Stimulated activated memory B cell treated with anti-CD40 and anti-IgM and Interleukin-4, amounts not matched to agents 10 μg/mL and 1 μg/mL and 100 μg/mL, for 72 hours (primary cell): Measurements from ENCODE around the gene CXorf66.
"Not testable (repeated sequence)": the region's sequence is repeated elsewhere in the genome, so short reads cannot be mapped to it uniquely, and the experiment has no call there.

Source experiments
- ATAC-seq: fragments of 150-1000 bp; cut with Tn5 transposase; 2 replicates; pipeline ENCODE4 v1.10.0; 2021
- H3K27ac Mint-ChIP-seq: one replicate; pipeline ENCODE4 v1.8.0; 2022; ENCODE audit warnings: mild to moderate bottlenecking, mixed read lengths
- H3K27me3 Mint-ChIP-seq: one replicate; pipeline ENCODE4 v1.8.0; 2022; ENCODE audit warnings: mixed read lengths
- H3K36me3 Mint-ChIP-seq: one replicate; pipeline ENCODE4 v1.8.0; 2022; ENCODE audit warnings: mixed read lengths
- H3K4me1 Mint-ChIP-seq: one replicate; pipeline ENCODE4 v1.8.0; 2022; ENCODE audit warnings: mixed read lengths
- H3K4me3 Mint-ChIP-seq: one replicate; pipeline ENCODE4 v1.8.0; 2022; ENCODE audit warnings: mild to moderate bottlenecking, moderate library complexity, mixed read lengths
- H3K9me3 Mint-ChIP-seq: one replicate; pipeline ENCODE4 v1.8.0; 2022; ENCODE audit warnings: mixed read lengths

Gene CXorf66, protein sequence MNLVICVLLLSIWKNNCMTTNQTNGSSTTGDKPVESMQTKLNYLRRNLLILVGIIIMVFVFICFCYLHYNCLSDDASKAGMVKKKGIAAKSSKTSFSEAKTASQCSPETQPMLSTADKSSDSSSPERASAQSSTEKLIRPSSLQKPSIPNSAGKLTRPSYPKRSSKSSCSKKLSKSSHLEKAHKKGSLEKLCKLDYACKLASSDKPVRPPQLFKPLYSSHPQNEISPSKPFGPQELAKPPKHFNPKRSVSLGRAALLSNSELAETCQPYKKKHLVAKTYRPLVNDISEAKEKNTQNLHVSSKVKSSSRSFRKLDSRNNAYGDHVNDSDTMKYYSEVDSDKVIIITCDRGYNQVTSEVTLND

DNA sequence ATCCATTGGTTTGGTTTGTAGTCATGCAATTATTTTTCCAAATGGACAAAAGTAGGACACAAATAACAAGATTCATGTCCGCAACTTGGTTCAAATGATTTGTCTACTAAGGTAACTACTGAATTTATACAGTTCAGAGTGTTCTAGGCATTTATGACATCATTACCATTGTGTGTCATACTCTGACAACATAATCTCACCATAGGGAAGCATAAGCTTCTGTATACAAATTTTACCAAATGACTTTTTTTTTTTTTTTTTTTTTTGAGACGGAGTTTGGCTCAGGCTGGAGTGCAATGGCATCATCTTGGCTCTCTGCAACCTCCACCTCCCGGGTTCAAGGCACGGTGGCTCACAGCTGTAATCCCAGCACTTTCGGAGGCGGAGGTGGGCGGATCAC lies at the start of gene CXorf66:
TSS of gene CXorf66 (minus strand) at position 101 of the 400 bp plus-strand sequence. CDS start at position 76, 25 bp downstream.
- peaks cover 4% of the 10 kb centered on the region for H3K9me3 Mint-ChIP-seq
- no peak for ATAC-seq
- peaks cover under 1% of the 10 kb centered on the region for H3K27me3 Mint-ChIP-seq
- no peaks in the 10 kb centered on the region for H3K4me1 Mint-ChIP-seq
- no peak within 1 kb of the TSS for H3K27ac Mint-ChIP-seq
- H3K36me3 Mint-ChIP-seq: no peaks in the 10 kb centered on the region
- no peak within 1 kb of the TSS for H3K4me3 Mint-ChIP-seq

DNA sequence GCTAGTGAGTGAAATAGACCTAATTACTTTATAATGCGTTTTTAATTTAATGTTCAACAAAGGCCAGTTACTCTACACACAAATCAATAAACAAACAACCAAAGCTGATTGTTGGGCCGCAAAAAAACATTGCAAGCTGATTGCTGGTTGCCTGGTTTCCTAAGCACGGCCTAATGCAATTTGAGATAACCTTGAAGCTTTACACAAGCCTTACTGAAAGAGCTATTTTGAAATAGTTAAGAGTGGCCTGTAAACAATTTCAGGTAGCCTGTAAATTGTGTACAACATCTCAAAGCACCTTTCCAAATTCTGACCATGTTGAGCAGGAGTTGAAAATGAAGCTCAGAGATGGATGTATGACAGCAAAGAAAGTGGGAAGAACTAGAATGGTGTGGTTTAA lies 17.5 kb upstream of the CXorf66 start:
- H3K36me3 Mint-ChIP-seq: no peaks in the 10 kb centered on the region
- H3K9me3 Mint-ChIP-seq: no peaks in the 10 kb centered on the region
- ATAC-seq: no peak
- no peaks in the 10 kb centered on the region for H3K4me1 Mint-ChIP-seq
- no peak overlapping the region for H3K4me3 Mint-ChIP-seq
- no peaks in the 10 kb centered on the region for H3K27me3 Mint-ChIP-seq
- no peak overlapping the region for H3K27ac Mint-ChIP-seq

DNA sequence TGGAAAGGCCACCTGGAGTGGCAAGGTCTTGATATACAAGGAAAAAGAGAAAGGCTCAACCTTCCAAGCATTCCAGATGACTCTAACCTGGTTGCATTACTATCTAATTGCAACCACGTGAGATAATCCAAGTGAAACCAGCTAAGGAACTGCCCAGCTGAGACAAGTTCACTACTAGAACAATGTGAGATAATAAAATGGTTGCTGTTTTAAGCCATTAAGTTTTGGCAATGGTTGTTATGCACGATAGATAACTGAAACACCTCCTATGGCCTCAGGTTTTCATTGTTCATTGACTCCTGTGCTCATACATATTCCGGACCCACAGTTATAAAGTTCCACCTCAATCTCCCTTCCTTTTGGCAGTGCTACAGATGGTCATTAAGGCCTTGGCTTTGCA lies 9.2 kb upstream of the CXorf66 start:
- Mint-ChIP-seq H3K4me1 (no peaks in the 10 kb centered on the region), H3K9me3 (peaks cover 3% of the 10 kb centered on the region), H3K27me3 (peaks cover 9% of the 10 kb centered on the region), H3K36me3 (no peaks in the 10 kb centered on the region), H3K4me3 (no peak overlapping the region), H3K27ac (no peak overlapping the region)
- no peak for ATAC-seq

GRCh38 chrX:139972629-139973624 lies 7.6 kb upstream of the CXorf66 start:
- peaks cover 9% of the 10 kb centered on the region for H3K27me3 Mint-ChIP-seq
- no peak overlapping the region for H3K27ac Mint-ChIP-seq
- no peaks in the 10 kb centered on the region for H3K4me1 Mint-ChIP-seq
- no peak overlapping the region for H3K4me3 Mint-ChIP-seq
- no peak for ATAC-seq
- H3K36me3 Mint-ChIP-seq: no peaks in the 10 kb centered on the region
- peaks cover 3% of the 10 kb centered on the region for H3K9me3 Mint-ChIP-seq

GRCh38 chrX:139972113-139972512 lies 6.8 kb upstream of the CXorf66 start:
- H3K27me3 Mint-ChIP-seq: peaks cover 9% of the 10 kb centered on the region
- no peak overlapping the region for H3K4me3 Mint-ChIP-seq
- no peaks in the 10 kb centered on the region for H3K36me3 Mint-ChIP-seq
- H3K27ac Mint-ChIP-seq: no peak overlapping the region
- peaks cover 3% of the 10 kb centered on the region for H3K9me3 Mint-ChIP-seq
- H3K4me1 Mint-ChIP-seq: no peaks in the 10 kb centered on the region
- no peak for ATAC-seq

DNA sequence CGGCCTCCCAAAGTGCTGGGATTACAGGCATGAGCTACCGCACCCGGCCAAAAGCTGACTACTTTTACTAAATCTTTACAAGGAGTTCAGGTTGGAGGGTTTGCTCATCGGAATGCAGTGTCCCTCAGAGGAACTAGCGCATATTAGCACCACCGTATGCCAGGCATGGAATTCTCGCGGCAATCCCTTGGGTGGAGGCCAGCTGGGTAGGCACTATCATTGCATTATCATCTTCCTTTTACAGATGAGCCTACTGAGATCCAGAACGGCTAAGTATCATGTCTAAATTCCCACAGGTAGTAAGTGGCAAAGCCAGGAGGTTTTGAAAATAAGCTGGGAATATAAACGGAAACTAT lies 6.1 kb upstream of the CXorf66 start:
- no peaks in the 10 kb centered on the region for H3K4me1 Mint-ChIP-seq
- no peak overlapping the region for H3K4me3 Mint-ChIP-seq
- ATAC-seq: no peak
- H3K36me3 Mint-ChIP-seq: no peaks in the 10 kb centered on the region
- no peak overlapping the region for H3K27ac Mint-ChIP-seq
- H3K9me3 Mint-ChIP-seq: peaks cover 2% of the 10 kb centered on the region
- peaks cover 9% of the 10 kb centered on the region for H3K27me3 Mint-ChIP-seq

GRCh38 chrX:139969286-139969685 lies 4.0 kb upstream of the CXorf66 start:
- peaks cover 9% of the 10 kb centered on the region for H3K27me3 Mint-ChIP-seq
- H3K4me3 Mint-ChIP-seq: no peak overlapping the region
- no peaks in the 10 kb centered on the region for H3K4me1 Mint-ChIP-seq
- no peak for ATAC-seq
- no peak overlapping the region for H3K27ac Mint-ChIP-seq
- H3K9me3 Mint-ChIP-seq: no peaks in the 10 kb centered on the region
- H3K36me3 Mint-ChIP-seq: no peaks in the 10 kb centered on the region

DNA sequence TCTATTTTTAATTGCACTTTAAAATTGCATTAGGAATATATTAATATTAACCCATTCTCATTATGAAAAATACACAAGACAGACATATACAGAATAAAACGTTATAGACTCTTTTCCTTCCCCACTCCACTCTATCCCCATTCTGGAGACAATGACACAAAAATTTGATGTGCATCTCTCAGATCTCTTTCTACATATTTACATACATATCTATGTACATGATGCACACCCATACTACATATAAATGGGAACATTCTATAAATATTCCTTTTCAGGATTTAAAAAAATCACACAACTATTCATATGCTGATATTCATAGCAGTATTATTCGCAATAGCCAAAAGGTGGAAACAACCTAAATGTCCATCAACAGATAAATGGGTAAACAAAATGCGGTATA lies 2.4 kb upstream of the CXorf66 start:
- Mint-ChIP-seq H3K9me3 (peaks cover 4% of the 10 kb centered on the region), H3K4me1 (no peaks in the 10 kb centered on the region), H3K36me3 (no peaks in the 10 kb centered on the region), H3K4me3 (no peak overlapping the region), H3K27ac (no peak overlapping the region), H3K27me3 (peaks cover 9% of the 10 kb centered on the region)
- no peak for ATAC-seq

DNA sequence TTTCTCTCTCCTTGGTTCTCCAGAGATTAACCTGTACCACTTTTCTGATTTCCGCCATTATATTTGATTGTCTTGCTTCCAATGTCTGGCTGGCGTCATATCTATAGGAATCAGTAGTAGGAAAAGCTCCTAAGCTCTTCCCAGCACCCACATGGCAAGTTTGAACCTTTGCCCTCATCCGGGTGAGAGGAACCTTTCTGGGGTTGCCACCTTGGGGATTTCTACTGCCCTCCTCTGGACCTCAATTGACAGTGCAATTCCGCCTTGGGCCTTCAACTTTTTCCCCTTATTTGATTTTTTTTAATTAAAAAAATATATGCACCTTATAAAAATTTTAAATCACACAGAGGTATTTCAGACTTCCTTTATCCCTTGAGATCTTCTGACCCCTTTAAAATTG lies 2.0 kb upstream of the CXorf66 start:
- H3K4me1 Mint-ChIP-seq: no peaks in the 10 kb centered on the region
- H3K4me3 Mint-ChIP-seq: no peak overlapping the region
- ATAC-seq: no peak
- H3K9me3 Mint-ChIP-seq: peaks cover 4% of the 10 kb centered on the region
- no peaks in the 10 kb centered on the region for H3K36me3 Mint-ChIP-seq
- H3K27ac Mint-ChIP-seq: no peak overlapping the region
- H3K27me3 Mint-ChIP-seq: peaks cover 9% of the 10 kb centered on the region

GRCh38 chrX:139966159-139966558 lies 838 bp upstream of the CXorf66 start:
- ATAC-seq, H3K27ac Mint-ChIP-seq, H3K4me3 Mint-ChIP-seq, H3K4me1 Mint-ChIP-seq, H3K27me3 Mint-ChIP-seq, H3K9me3 Mint-ChIP-seq, H3K36me3 Mint-ChIP-seq: not testable (repeated sequence)

GRCh38 chrX:139961091-139961490 lies 4.2 kb downstream of the CXorf66 start:
- H3K36me3 Mint-ChIP-seq, ATAC-seq, H3K9me3 Mint-ChIP-seq, H3K4me1 Mint-ChIP-seq, H3K4me3 Mint-ChIP-seq, H3K27ac Mint-ChIP-seq: not testable (repeated sequence)
- H3K27me3 Mint-ChIP-seq: peaks cover 12% of the 10 kb centered on the region

DNA sequence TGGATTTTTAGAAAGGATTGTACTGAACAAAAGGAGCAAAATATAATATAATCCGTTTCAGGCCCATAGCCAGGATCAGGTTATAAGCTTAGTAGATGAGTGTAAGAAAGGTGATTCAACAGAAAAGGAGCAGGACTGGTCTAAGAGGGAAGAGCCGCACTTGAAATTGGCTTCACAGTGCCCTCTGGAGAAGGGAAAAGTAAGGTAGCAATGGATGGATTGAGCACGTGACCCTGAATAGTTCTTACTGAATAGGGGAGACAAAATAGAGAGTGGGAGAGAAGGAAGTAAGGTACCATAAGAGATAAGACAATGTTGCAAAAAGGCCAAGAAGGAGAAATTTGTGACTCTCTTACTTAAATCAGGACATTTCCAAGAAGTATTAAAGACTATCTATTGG lies 15.6 kb downstream of the CXorf66 start:
- no peak overlapping the region for H3K27ac Mint-ChIP-seq
- no peaks in the 10 kb centered on the region for H3K4me1 Mint-ChIP-seq
- no peaks in the 10 kb centered on the region for H3K27me3 Mint-ChIP-seq
- no peaks in the 10 kb centered on the region for H3K36me3 Mint-ChIP-seq
- H3K9me3 Mint-ChIP-seq: no peaks in the 10 kb centered on the region
- H3K4me3 Mint-ChIP-seq: no peak overlapping the region
- ATAC-seq: no peak

- Mint-ChIP-seq H3K4me1 (peaks cover 6% of the 10 kb centered on the region), H3K9me3 (no peaks in the 10 kb centered on the region), H3K27me3 (no peaks in the 10 kb centered on the region), H3K36me3 (no peaks in the 10 kb centered on the region), H3K4me3 (no peak overlapping the region), H3K27ac (no peak overlapping the region)
- no peak for ATAC-seq
These were observed 20.2 kb downstream of the CXorf66 start for GRCh38 chrX:139945075-139945474.

- no peak for ATAC-seq
- Mint-ChIP-seq H3K27me3 (no peaks in the 10 kb centered on the region), H3K4me1 (no peaks in the 10 kb centered on the region), H3K27ac (no peak overlapping the region), H3K36me3 (no peaks in the 10 kb centered on the region), H3K4me3 (no peak overlapping the region), H3K9me3 (no peaks in the 10 kb centered on the region)
These were observed 29.1 kb downstream of the CXorf66 start for GRCh38 chrX:139936259-139936658.

DNA sequence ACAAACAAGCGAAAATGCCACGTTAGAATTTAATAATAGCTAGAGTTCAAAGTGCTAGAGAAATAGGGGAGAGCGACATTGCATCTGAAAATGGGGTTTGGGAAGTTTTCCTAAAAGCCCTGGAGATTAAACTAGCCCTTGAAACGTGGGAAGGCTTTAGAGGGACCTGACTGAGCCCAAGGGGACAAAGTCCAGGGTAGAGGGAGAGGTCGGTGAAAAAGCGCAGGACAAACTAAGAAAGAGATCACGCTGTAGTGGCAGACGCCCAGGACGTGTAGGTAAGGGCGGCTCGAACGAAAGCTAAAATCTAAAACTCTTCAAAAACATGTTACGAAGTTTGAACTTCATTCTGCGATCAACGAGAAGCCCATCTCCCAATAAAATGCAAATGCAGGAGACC lies 31.4 kb downstream of the CXorf66 start:
- no peak for ATAC-seq
- Mint-ChIP-seq H3K4me1 (peaks cover 12% of the 10 kb centered on the region), H3K4me3 (peak overlapping the region; percentile 81), H3K27me3 (no peaks in the 10 kb centered on the region), H3K27ac (peak overlapping the region; percentile 90), H3K9me3 (no peaks in the 10 kb centered on the region), H3K36me3 (no peaks in the 10 kb centered on the region)
